Caco-2 (cell line): ENCODE results near the gene ESRP2. TPM values are rescaled to one million over a fixed set of nuclear protein-coding genes. Genes with fewer than 3 reads are reported as not detected.

Experiments
- BruUV-seq: library from RNA; stranded (reverse); fragments of 400-500 nt; replicated peaks from 2 replicates; lab custom pipeline; 2021; lab: Mats Ljungman, UMichigan
- CTCF ChIA-PET: fragments of 300-600 bp; sonication (Branson Sonifier 250); formaldehyde crosslinking; loops from one replicate; lab custom pipeline; 2022; ENCODE audit warnings: antibody characterized with exemption; lab: Charles Lee
- POLR2A ChIA-PET: fragments of 300-600 bp; sonication (Branson Sonifier 250); formaldehyde crosslinking; loops from one replicate; lab custom pipeline; 2022; ENCODE audit warnings: antibody characterized with exemption; lab: Charles Lee
- DNase-seq, 2 experiments: peaks; one replicate each; pipeline versions ENCODE4 v3.0.0 to v3.0.0-alpha.2; 2020 to 2022
- H3K27me3 ChIP-seq: replicated peaks from 2 replicates; pipeline ENCODE4 v1.6.0; 2011; ENCODE audit warnings: low read length; ENCODE audit not compliant: control insufficient read depth, insufficient read depth
- H3K36me3 ChIP-seq: 2 replicates; pipeline ENCODE4 v1.5.1; 2011; ENCODE audit warnings: low read length; ENCODE audit not compliant: control insufficient read depth, insufficient read depth
- H3K4me1 ChIP-seq: fragments of 250-450 bp; sonication (Bioruptor Pico); 2 replicates; pipeline ENCODE4 v1.5.1; 2020; ENCODE audit warnings: mild to moderate bottlenecking
- H3K4me3 ChIP-seq: 2 replicates; pipeline ENCODE4 v1.5.1; 2011; ENCODE audit warnings: low read depth, mild to moderate bottlenecking, control low read depth, low read length
- H3K9me3 ChIP-seq: fragments of 250-450 bp; sonication (Bioruptor Pico); 2 replicates; pipeline ENCODE4 v1.5.1; 2020; ENCODE audit warnings: mild to moderate bottlenecking, moderate library complexity
- H3K27ac Mint-ChIP-seq: one replicate; pipeline ENCODE4 v1.8.0; 2022; ENCODE audit warnings: mixed read lengths; ENCODE audit not compliant: unreplicated experiment
- H3K27me3 Mint-ChIP-seq: one replicate; pipeline ENCODE4 v1.8.0; 2022; ENCODE audit warnings: mixed read lengths; ENCODE audit not compliant: insufficient read depth, unreplicated experiment
- H3K36me3 Mint-ChIP-seq: one replicate; pipeline ENCODE4 v1.8.0; 2022; ENCODE audit warnings: mild to moderate bottlenecking, mixed read lengths; ENCODE audit not compliant: insufficient read depth, unreplicated experiment
- H3K4me1 Mint-ChIP-seq: one replicate; pipeline ENCODE4 v1.8.0; 2022; ENCODE audit warnings: low read depth, mixed read lengths; ENCODE audit not compliant: unreplicated experiment
- H3K4me3 Mint-ChIP-seq: one replicate; pipeline ENCODE4 v1.8.0; 2022; ENCODE audit warnings: mild to moderate bottlenecking, moderate library complexity, mixed read lengths; ENCODE audit not compliant: unreplicated experiment
- H3K9me3 Mint-ChIP-seq: one replicate; pipeline ENCODE4 v1.8.0; 2022; ENCODE audit warnings: mixed read lengths; ENCODE audit not compliant: unreplicated experiment
- CTCF ChIP-seq, 2 experiments: fragments of 200-600 bp in 1 of 2; IDR thresholded peaks; 1 replicate in 1 of 2; 2 replicates in 1 of 2; pipeline versions ENCODE4 v1.5.1 to v1.8.0; 2011 to 2022; ENCODE audit warnings: antibody characterized with exemption in 1 of 2, control low read depth in 1 of 2, inconsistent platforms in 1 of 2, low read depth in 1 of 2, low read length in 1 of 2, mild to moderate bottlenecking in 1 of 2, moderate library complexity in 1 of 2; ENCODE audit not compliant: insufficient read depth in 1 of 2, severe bottlenecking in 1 of 2, unreplicated experiment in 1 of 2
- intact Hi-C: fragments of 100-400 bp; cut with micrococcal nuclease; formaldehyde crosslinking; loops from one replicate; pipeline ENCODE4 v1.10.0; 2022; ENCODE audit not compliant: unreplicated experiment
- microRNA-seq: library from miRNA; unstranded; fragments of <30 nt; microRNA quantifications from one replicate; pipeline ENCODE4 v1.2.0, GENCODE V29; 2022
- total RNA-seq: library from RNA; stranded (reverse); gene quantifications from 2 replicates; pipeline ENCODE4 v1.2.3, GENCODE V29; 2022

Gene ESRP2
- total RNA-seq, 1 experiment from 2014 or later: 110 TPM

DNA sequence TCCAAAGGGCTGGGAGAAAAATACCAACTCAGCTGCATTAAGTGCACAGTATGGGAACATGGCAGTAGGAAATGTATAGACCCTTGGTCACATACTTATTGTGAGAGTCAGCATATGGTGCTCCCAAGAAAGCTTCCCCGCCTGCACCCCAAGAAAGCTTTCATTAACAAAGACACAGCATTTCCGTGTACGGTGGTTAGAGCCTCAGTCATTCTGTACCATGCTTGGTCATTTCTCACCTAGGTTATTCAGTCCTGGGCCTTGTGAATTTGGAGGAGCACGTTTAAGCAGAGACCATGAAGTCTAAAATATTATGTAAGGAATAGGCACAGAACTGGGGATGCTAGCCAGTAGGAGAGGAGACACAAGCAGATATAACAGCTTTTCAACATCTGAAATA, 56.1 kb downstream of the ESRP2 start:
- Mint-ChIP-seq H3K4me3 (no peak overlapping the region), H3K36me3 (peaks cover 17% of the 10 kb centered on the region), H3K27me3 (no peaks in the 10 kb centered on the region), H3K4me1 (no peaks in the 10 kb centered on the region), H3K9me3 (no peaks in the 10 kb centered on the region), H3K27ac (no peak overlapping the region)
- intact Hi-C loops: no loop called here
- DNase-seq: no peak
- no peak overlapping the region for H3K4me3 ChIP-seq
- H3K36me3 ChIP-seq: no peaks in the 10 kb centered on the region
- no peaks in the 10 kb centered on the region for H3K9me3 ChIP-seq
- no peak for TF ChIP-seq CTCF (IDR thresholded peaks at IDR 0.05; ENCODE audit: insufficient read depth in 1 of 2, low read depth in 1 of 2, low read length in 1 of 2, severe bottlenecking in 1 of 2, unreplicated experiment in 1 of 2)
- no peaks in the 10 kb centered on the region for H3K27me3 ChIP-seq
- no TSS peak for BruUV-seq
- ChIA-PET CTCF (no interaction called here), POLR2A (no interaction called here)
- H3K4me1 ChIP-seq: no peaks in the 10 kb centered on the region

- POLR2A ChIA-PET: no interaction called here
- DNase-seq: no peak
- BruUV-seq: no TSS peak
Measured at GRCh38 chr16:68179196-68179795, 56.6 kb downstream of the ESRP2 start.

More at GRCh38 chr16:68179196-68179795, 56.6 kb downstream of the ESRP2 start:
- Mint-ChIP-seq H3K27ac (no peak overlapping the region), H3K27me3 (no peaks in the 10 kb centered on the region), H3K36me3 (peaks cover 15% of the 10 kb centered on the region), H3K4me3 (no peak overlapping the region), H3K4me1 (no peaks in the 10 kb centered on the region), H3K9me3 (no peaks in the 10 kb centered on the region)
- Histone ChIP-seq H3K27me3 (no peaks in the 10 kb centered on the region), H3K9me3 (no peaks in the 10 kb centered on the region), H3K36me3 (no peaks in the 10 kb centered on the region), H3K4me1 (no peaks in the 10 kb centered on the region), H3K4me3 (no peak overlapping the region)
- CTCF ChIA-PET: no interaction called here
- intact Hi-C loops: no loop called here
- no peak for TF ChIP-seq CTCF (IDR thresholded peaks at IDR 0.05; ENCODE audit: insufficient read depth in 1 of 2, low read depth in 1 of 2, low read length in 1 of 2, severe bottlenecking in 1 of 2, unreplicated experiment in 1 of 2)

Small RNA genes lying within 50 kb of the gene (microRNA-seq; reads per million reads assigned to microRNA genes)
- gene MIR6773: 2.4 reads per million, percentile 12 among the genes with 10 or more reads in this experiment

Other genes starting within 250 kb of the ESRP2 start
- gene DPEP2, start 236.6 kb downstream of the ESRP2 start, total RNA-seq: not detected in 2 replicates
- gene DPEP2NB, start 220.2 kb downstream of the ESRP2 start, total RNA-seq: not detected in 2 replicates
- 15.9 and 17.1 TPM in 2 replicates for gene DDX28, start 212.9 kb downstream of the ESRP2 start, total RNA-seq
- gene DUS2, start 212.8 kb downstream of the ESRP2 start, total RNA-seq: 33.6 and 37.4 TPM in 2 replicates
- gene NFATC3, start 150.8 kb downstream of the ESRP2 start, total RNA-seq: 40.0 and 43.9 TPM in 2 replicates
- gene PLA2G15, start 9.2 kb upstream of the ESRP2 start, total RNA-seq: 33.2 and 33.4 TPM in 2 replicates
- gene SLC7A6, start 28.4 kb upstream of the ESRP2 start, total RNA-seq: 236 and 267 TPM in 2 replicates
- gene SLC7A6OS, start 74.8 kb upstream of the ESRP2 start, total RNA-seq: 34.0 and 34.2 TPM in 2 replicates
- gene PRMT7, start 74.9 kb upstream of the ESRP2 start, total RNA-seq: 156 and 166 TPM in 2 replicates
- 2.4 and 2.8 TPM in 2 replicates for gene SMPD3, start 212.4 kb upstream of the ESRP2 start, total RNA-seq